NCI-H1105 (cell line): ENCODE measurements around the gene WNT10A.
"Not testable (repeated sequence)": the region's sequence is repeated elsewhere in the genome, so short reads cannot be mapped to it uniquely, and the experiment has no call there.

Experiments
- DNase-seq: peaks from one replicate; lab custom pipeline; 2025; lab: John Stamatoyannopoulos, UW

The WNT10A gene

GRCh38 chr2:218893349-218894150 is 12.9 kb downstream of the WNT10A start:
- DNase-seq = no peak

GRCh38 chr2:218894151-218894879 is 13.7 kb downstream of the WNT10A start:
- no peak for DNase-seq

GRCh38 chr2:218894880-218895157 is 14.2 kb downstream of the WNT10A start:
- no peak for DNase-seq

- no peak for DNase-seq
Observed at GRCh38 chr2:218895326-218895725, 14.7 kb downstream of the WNT10A start.

- DNase-seq = no peak
Observed at GRCh38 chr2:218895759-218896500, 15.3 kb downstream of the WNT10A start.

- peak; percentile 66 for DNase-seq
Observed at GRCh38 chr2:218896501-218897393, 16.1 kb downstream of the WNT10A start.

- DNase-seq = no peak
Observed at GRCh38 chr2:218897394-218898108, 16.9 kb downstream of the WNT10A start.

- peak; percentile 39 for DNase-seq
Observed at GRCh38 chr2:218898109-218898878, 17.6 kb downstream of the WNT10A start.

GRCh38 chr2:218899147-218899546 is 18.5 kb downstream of the WNT10A start:
- no peak for DNase-seq

- no peak for DNase-seq
Observed at GRCh38 chr2:218902427-218902826, 21.8 kb downstream of the WNT10A start.

GRCh38 chr2:218904176-218904575 is 23.5 kb downstream of the WNT10A start:
- no peak for DNase-seq

GRCh38 chr2:218908721-218909619 is 28.3 kb downstream of the WNT10A start:
- peak; percentile 93 for DNase-seq

- no peak for DNase-seq
Observed at GRCh38 chr2:218910741-218911140, 30.1 kb downstream of the WNT10A start.

- no peak for DNase-seq
Observed at GRCh38 chr2:218920504-218920903, 39.9 kb downstream of the WNT10A start.

- DNase-seq = no peak
Observed at GRCh38 chr2:218924757-218925156, 44.1 kb downstream of the WNT10A start.

- no peak for DNase-seq
Observed at GRCh38 chr2:218925434-218925833, 44.8 kb downstream of the WNT10A start.

GRCh38 chr2:218927422-218927821 is 46.8 kb downstream of the WNT10A start:
- no peak for DNase-seq

- DNase-seq = no peak
Observed at GRCh38 chr2:218927876-218928275, 47.2 kb downstream of the WNT10A start.

- not testable (repeated sequence) for DNase-seq
Observed at GRCh38 chr2:218930488-218930887, 49.8 kb downstream of the WNT10A start.
